ENCODE data around the gene GRIA2. TPM values are rescaled to one million over a fixed set of nuclear protein-coding genes. Genes with fewer than 3 reads are reported as not detected.

GRIA2 gene
- total RNA-seq, 3 donors from 2014 or later, result 0.36 to 1.7 TPM; not detected in 1

- DNase-seq (no peak), ATAC-seq (no peak)
- no peaks in the 10 kb centered on the region for H3K36me3 ChIP-seq (ENCODE audit: low read depth)
- no peaks in the 10 kb centered on the region for H3K4me1 ChIP-seq (ENCODE audit: low read depth)
- TF ChIP-seq CTCF (IDR thresholded peaks at IDR 0.05), result no peak
- intact Hi-C loops (cut with DNase I, micrococcal nuclease), result no loop called here
- no peak overlapping the region for H3K4me3 ChIP-seq
- H3K9me3 ChIP-seq, result no peaks in the 10 kb centered on the region
Measured at GRCh38 chr4:157300701-157301100, 80.2 kb downstream of the GRIA2 start.

- H3K9me3 ChIP-seq, result no peaks in the 10 kb centered on the region
- no peak for TF ChIP-seq CTCF (IDR thresholded peaks at IDR 0.05)
- intact Hi-C loops (cut with DNase I, micrococcal nuclease), result no loop called here
- H3K4me3 ChIP-seq, result no peak overlapping the region
- H3K4me1 ChIP-seq (ENCODE audit: low read depth), result no peaks in the 10 kb centered on the region
- no peaks in the 10 kb centered on the region for H3K36me3 ChIP-seq (ENCODE audit: low read depth)
- ATAC-seq (no peak), DNase-seq (no peak)
Measured at GRCh38 chr4:157303471-157303960, 83.0 kb downstream of the GRIA2 start.

- no peak for TF ChIP-seq CTCF (IDR thresholded peaks at IDR 0.05)
- intact Hi-C loops (cut with DNase I, micrococcal nuclease), result no loop called here
- DNase-seq (no peak), ATAC-seq (no peak)
- Histone ChIP-seq H3K9me3 (no peaks in the 10 kb centered on the region), H3K4me1 (ENCODE audit: low read depth) (no peaks in the 10 kb centered on the region), H3K4me3 (no peak overlapping the region), H3K36me3 (ENCODE audit: low read depth) (no peaks in the 10 kb centered on the region)
Measured at GRCh38 chr4:157304769-157305168, 84.2 kb downstream of the GRIA2 start.

DNA sequence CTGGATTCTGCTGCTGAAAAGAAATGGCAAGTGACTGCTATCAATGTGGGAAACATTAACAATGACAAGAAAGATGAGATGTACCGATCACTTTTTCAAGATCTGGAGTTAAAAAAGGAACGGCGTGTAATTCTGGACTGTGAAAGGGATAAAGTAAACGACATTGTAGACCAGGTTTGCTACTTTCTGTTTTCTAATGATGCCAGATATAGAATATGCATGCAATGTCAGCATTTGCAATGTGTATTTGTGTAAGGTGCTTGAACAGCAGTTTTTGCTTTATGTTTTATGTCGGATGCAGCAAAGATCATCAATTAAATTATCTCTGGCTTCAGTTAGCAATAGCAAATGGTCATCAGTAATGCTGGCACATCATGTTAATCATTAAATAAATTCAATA lies 92.2 kb downstream of the GRIA2 start:
- ATAC-seq (no peak), DNase-seq (no peak)
- no peak for TF ChIP-seq CTCF (IDR thresholded peaks at IDR 0.05)
- no peaks in the 10 kb centered on the region for H3K36me3 ChIP-seq (ENCODE audit: low read depth)
- no peaks in the 10 kb centered on the region for H3K4me1 ChIP-seq (ENCODE audit: low read depth)
- intact Hi-C loops (cut with DNase I, micrococcal nuclease), result no loop called here
- no peaks in the 10 kb centered on the region for H3K9me3 ChIP-seq
- no peak overlapping the region for H3K4me3 ChIP-seq

DNA sequence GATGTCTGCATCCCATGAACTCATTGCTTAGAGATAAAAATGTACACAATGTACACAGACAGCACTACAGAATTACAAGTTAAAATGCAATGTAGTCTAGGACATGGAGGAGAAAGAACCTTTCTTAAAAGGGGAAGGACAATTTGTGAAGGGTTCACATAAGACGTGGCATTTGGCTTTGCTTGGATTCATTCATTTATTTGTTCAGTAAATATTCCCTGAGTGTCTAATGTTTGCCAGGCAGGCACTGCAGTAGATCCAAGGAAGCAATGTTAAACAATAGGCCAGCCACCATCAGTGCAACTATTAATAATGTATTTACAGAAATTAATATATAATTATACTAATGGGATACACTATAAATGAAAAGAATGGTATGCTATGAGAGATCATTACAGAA lies 94.4 kb downstream of the GRIA2 start:
- intact Hi-C loops (cut with DNase I, micrococcal nuclease), result no loop called here
- Histone ChIP-seq H3K4me3 (no peak overlapping the region), H3K9me3 (no peaks in the 10 kb centered on the region), H3K4me1 (ENCODE audit: low read depth) (no peaks in the 10 kb centered on the region), H3K36me3 (ENCODE audit: low read depth) (no peaks in the 10 kb centered on the region)
- no peak for DNase-seq
- ATAC-seq, result no peak
- no peak for TF ChIP-seq CTCF (IDR thresholded peaks at IDR 0.05)

- Histone ChIP-seq H3K4me3 (no peak overlapping the region), H3K9me3 (no peaks in the 10 kb centered on the region), H3K36me3 (ENCODE audit: low read depth) (no peaks in the 10 kb centered on the region), H3K4me1 (ENCODE audit: low read depth) (no peaks in the 10 kb centered on the region)
- intact Hi-C loops (cut with DNase I, micrococcal nuclease), result no loop called here
- ATAC-seq, result no peak
- no peak for DNase-seq
- TF ChIP-seq CTCF (IDR thresholded peaks at IDR 0.05), result no peak
Measured at GRCh38 chr4:157315968-157316367, 95.4 kb downstream of the GRIA2 start.
